Mesodermal cell (in vitro differentiated cells): ENCODE results near the gene TMEM139.

Source experiments
- H3K27ac ChIP-seq: 2 replicates; pipeline ENCODE4 v1.7.0; 2013; ENCODE audit warnings: mild to moderate bottlenecking, low read depth, low read length, moderate library complexity; ENCODE audit not compliant: severe bottlenecking
- H3K36me3 ChIP-seq: 2 replicates; pipeline ENCODE4 v1.7.1; 2013; ENCODE audit warnings: mild to moderate bottlenecking, low read length, moderate library complexity; ENCODE audit not compliant: control insufficient read depth, insufficient read depth
- H3K4me1 ChIP-seq: one replicate; pipeline ENCODE4 v1.7.1; 2013; ENCODE audit warnings: mild to moderate bottlenecking, low read length; ENCODE audit not compliant: insufficient read depth, control insufficient read depth, poor library complexity, severe bottlenecking
- H3K4me3 ChIP-seq: 2 replicates; pipeline ENCODE4 v1.7.0; 2013; ENCODE audit warnings: low read length, control low read depth, mild to moderate bottlenecking; ENCODE audit not compliant: insufficient read depth, poor library complexity, severe bottlenecking; ENCODE audit errors: extremely low read depth
- H3K9me3 ChIP-seq: 2 replicates; pipeline ENCODE4 v1.7.1; 2013; ENCODE audit warnings: mild to moderate bottlenecking, low read length, moderate library complexity; ENCODE audit not compliant: control insufficient read depth
- WGBS, 2 experiments: methylation state at CpG; one replicate each; pipeline ENCODE4 v1.1.5; 2013; ENCODE audit warnings: missing lambda C conversion rate in 2 of 2; ENCODE audit not compliant: insufficient coverage in 2 of 2; 5-methylcytosine and 5-hydroxymethylcytosine counted together

The TMEM139 gene

DNA sequence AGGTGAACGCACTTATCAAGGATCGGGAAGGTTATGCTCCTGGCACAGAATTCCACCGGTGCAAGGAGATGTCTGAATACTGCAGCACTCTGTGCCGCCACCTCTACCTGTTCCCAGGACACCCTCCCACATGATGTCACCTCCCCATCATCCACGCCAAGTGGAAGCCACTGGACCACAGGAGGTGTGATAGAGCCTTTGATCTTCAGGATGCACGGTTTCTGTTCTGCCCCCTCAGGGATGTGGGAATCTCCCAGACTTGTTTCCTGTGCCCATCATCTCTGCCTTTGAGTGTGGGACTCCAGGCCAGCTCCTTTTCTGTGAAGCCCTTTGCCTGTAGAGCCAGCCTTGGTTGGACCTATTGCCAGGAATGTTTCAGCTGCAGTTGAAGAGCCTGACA is 20.2 kb downstream of the TMEM139 start:
- Histone ChIP-seq H3K36me3 (peaks cover 95% of the 10 kb centered on the region), H3K9me3 (no peaks in the 10 kb centered on the region), H3K4me1 (no peaks in the 10 kb centered on the region), H3K27ac (no peak overlapping the region), H3K4me3 (no peak overlapping the region)
- 92 to 98% methylated on average over 6 of the region's 6 CpGs for WGBS, 2 experiments

DNA sequence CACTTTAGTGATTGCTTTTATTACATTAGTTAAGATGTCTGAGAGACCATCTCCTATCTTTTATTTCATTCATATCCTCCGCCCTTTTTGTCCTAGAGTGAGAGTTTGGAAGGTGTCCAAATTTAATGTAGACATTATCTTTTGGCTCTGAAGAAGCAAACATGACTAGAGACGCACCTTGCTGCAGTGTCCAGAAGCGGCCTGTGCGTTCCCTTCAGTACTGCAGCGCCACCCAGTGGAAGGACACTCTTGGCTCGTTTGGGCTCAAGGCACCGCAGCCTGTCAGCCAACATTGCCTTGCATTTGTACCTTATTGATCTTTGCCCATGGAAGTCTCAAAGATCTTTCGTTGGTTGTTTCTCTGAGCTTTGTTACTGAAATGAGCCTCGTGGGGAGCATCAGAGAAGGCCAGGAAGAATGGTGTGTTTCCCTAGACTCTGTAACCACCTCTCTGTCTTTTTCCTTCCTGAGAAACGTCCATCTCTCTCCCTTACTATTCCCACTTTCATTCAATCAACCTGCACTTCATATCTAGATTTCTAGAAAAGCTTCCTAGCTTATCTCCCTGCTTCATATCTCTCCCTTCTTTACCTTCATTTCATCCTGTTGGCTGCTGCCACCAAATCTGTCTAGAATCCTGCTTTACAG is 20.8 kb downstream of the TMEM139 start:
- WGBS, 2 experiments = 83 to 91% methylated on average over 7 to 9 of the region's 10 CpGs

DNA sequence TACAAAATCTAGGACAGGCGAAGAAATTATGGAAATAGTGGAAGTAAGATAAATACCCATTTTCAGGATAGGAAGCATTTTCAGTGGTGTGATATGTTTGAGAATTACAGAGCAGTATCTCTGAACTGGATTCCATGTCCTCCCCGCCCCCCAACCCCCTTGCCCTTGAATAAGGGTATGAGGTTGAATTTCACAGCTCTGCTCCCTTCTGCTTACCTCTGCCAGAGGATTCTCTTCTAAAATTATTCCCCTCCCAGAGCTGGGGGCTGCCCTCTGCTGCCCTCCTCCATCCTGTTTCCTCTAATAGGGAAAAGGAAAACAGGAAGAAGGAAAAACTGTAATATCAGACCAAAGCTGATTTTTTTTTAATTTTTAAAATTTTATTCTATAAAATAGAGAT is 23.9 kb downstream of the TMEM139 start:
- Histone ChIP-seq H3K4me1 (no peaks in the 10 kb centered on the region), H3K4me3 (no peak overlapping the region), H3K27ac (no peak overlapping the region), H3K36me3 (peaks cover 67% of the 10 kb centered on the region), H3K9me3 (no peaks in the 10 kb centered on the region)
- WGBS, 2 experiments = 100% methylated on average over 1 of the region's 2 CpGs; no CpG with 5 or more reads in 1 of the 2 experiments

More for the DNA sequence above, 20.8 kb downstream of the TMEM139 start:
- Histone ChIP-seq H3K4me1 (no peaks in the 10 kb centered on the region), H3K36me3 (peaks cover 94% of the 10 kb centered on the region), H3K27ac (no peak overlapping the region), H3K4me3 (no peak overlapping the region), H3K9me3 (no peaks in the 10 kb centered on the region)

DNA sequence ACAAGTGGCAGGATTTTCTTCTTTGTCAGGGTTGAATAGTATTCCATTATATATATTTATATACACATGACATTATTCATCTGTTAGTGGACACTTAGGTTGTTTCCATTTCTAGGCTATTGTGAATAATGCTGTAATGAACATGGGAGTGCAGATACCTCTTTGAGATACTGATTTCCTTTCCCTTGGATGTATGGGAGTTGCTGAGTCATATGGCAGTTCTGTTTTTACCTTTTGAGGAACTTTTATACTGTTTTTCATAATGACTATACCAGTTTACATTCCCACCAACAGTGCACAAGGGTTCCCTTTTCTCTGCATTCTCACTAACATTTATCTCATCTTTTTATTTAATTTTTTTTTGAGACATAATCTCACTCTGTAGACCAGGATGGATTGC is 29.4 kb downstream of the TMEM139 start:
- H3K4me3 ChIP-seq = no peak overlapping the region
- no peaks in the 10 kb centered on the region for H3K9me3 ChIP-seq

DNA sequence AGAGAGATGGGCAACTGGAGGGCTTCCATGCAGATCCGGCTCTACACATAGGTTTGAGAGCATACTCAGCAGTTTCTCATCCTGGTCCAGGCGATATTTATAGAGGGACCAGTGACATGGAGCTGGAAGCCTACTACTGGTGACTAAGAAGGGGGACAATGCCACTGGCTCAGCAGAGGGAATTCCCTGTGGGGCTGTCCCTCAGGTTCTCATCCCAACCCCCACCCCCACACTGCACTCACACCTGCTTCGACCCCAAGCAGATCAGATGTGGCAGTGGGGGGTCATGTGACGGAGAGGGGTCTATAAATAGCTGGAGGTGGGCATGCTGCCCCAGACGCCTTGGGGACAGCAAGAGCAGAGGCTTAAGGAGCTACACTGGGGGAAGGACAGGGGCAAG is 31.0 kb downstream of the TMEM139 start, which contains the start of gene CLCN1:
TSS of gene CLCN1 (plus strand) at position 336 of the 400 bp plus-strand sequence. CDS start 102 bp downstream, outside the sequence.
- Histone ChIP-seq H3K9me3 (no peaks in the 10 kb centered on the region), H3K4me1 (no peaks in the 10 kb centered on the region), H3K36me3 (peaks cover 3% of the 10 kb centered on the region), H3K27ac (no peak within 1 kb of the TSS), H3K4me3 (no peak within 1 kb of the TSS)
- 86% methylated on average over 4 of the region's 5 CpGs for WGBS, 2 experiments

More for the DNA sequence above, 29.4 kb downstream of the TMEM139 start:
- Histone ChIP-seq H3K36me3 (peaks cover 15% of the 10 kb centered on the region), H3K27ac (no peak overlapping the region), H3K4me1 (no peaks in the 10 kb centered on the region)

DNA sequence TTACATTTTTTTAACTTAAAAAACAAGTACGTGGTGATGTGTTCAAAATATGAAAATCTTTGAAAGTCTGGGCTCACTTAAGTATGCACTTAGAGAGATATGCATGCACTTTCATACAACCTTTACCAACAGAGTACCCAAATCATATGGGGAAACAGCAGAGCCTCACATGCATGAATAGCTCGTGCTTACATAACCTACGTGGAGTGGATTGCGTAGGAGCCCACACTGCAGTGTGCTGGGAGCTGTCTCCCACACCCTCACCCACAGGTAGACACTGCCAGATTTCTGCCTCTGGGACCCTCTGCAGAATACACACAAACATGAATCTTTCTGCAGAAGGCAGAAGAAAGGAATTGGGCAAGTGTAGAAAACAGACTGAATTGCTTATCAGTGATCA is 31.7 kb downstream of the TMEM139 start:
- peaks cover 3% of the 10 kb centered on the region for H3K36me3 ChIP-seq
- no peak overlapping the region for H3K4me3 ChIP-seq
- no peak overlapping the region for H3K27ac ChIP-seq
- whole genome bisulfite sequencing, 2 experiments = 93 to 100% methylated on average over 1 to 3 of the region's 4 CpGs
- H3K4me1 ChIP-seq = no peaks in the 10 kb centered on the region
- H3K9me3 ChIP-seq = no peaks in the 10 kb centered on the region

DNA sequence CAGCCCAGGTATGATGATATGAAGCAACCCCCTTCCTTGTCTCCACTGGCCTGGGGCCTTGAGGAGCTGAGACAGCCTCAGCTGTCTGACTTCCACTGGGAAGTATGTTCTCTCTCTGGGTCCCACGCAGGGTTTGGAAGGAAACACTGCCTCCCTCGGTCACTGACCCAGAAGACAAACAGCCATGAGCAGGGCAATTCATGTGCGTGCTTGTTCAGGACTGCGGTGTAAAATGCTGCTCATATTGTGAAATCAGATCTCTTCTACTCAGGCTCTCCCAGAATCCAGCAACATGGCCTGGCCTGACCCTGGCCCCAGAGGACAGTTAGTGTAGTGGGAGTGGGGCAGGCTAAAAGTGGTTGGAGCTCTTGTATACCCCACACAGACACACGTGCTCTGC is 33.9 kb downstream of the TMEM139 start:
- no peaks in the 10 kb centered on the region for H3K9me3 ChIP-seq
- no peaks in the 10 kb centered on the region for H3K4me1 ChIP-seq
- no peak overlapping the region for H3K27ac ChIP-seq
- H3K4me3 ChIP-seq = no peak overlapping the region
- H3K36me3 ChIP-seq = peaks cover under 1% of the 10 kb centered on the region
- WGBS, 2 experiments = 91 to 92% methylated on average over 4 to 5 of the region's 5 CpGs

DNA sequence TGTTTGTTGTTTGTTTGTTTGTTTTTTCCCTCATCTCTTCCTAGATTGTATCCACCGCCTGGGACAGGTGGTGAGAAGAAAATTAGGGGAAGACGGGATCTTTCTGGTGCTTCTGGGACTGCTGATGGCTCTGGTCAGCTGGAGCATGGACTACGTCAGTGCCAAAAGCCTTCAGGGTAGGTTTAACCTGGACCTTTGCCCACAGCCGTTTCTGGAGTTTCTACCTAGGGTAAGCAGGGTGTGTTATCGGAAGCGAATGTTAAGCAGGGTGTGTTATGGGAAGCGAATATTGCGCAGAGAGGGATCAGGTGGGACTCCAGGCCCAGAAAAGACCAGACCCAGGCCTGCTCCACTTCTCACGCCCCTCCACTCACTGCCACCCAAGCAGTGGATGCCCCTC is 35.9 kb downstream of the TMEM139 start:
- Histone ChIP-seq H3K36me3 (no peaks in the 10 kb centered on the region), H3K27ac (no peak overlapping the region), H3K9me3 (no peaks in the 10 kb centered on the region), H3K4me3 (no peak overlapping the region), H3K4me1 (peaks cover 6% of the 10 kb centered on the region)
- 77 to 81% methylated on average over 5 to 8 of the region's 9 CpGs for WGBS, 2 experiments

DNA sequence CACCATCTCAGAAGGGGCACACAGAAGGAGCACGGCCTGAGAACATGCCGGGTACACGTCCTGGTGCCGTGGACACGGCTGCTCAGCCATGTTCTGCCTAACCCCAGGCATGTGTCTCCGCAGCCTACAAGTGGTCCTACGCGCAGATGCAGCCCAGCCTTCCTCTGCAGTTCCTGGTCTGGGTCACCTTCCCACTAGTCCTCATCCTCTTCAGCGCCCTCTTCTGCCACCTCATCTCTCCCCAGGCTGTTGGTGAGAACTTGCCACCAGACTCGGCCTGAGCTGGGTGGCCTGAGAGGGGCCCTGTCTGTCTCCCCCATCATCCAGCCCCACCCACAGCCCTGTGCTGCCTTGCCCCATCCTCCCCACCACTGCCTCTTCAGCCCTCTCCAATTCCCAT is 36.5 kb downstream of the TMEM139 start:
- Histone ChIP-seq H3K4me3 (no peak overlapping the region), H3K36me3 (no peaks in the 10 kb centered on the region), H3K9me3 (no peaks in the 10 kb centered on the region), H3K4me1 (peaks cover 6% of the 10 kb centered on the region), H3K27ac (no peak overlapping the region)
- 86 to 88% methylated on average over 9 to 10 of the region's 10 CpGs for WGBS, 2 experiments

DNA sequence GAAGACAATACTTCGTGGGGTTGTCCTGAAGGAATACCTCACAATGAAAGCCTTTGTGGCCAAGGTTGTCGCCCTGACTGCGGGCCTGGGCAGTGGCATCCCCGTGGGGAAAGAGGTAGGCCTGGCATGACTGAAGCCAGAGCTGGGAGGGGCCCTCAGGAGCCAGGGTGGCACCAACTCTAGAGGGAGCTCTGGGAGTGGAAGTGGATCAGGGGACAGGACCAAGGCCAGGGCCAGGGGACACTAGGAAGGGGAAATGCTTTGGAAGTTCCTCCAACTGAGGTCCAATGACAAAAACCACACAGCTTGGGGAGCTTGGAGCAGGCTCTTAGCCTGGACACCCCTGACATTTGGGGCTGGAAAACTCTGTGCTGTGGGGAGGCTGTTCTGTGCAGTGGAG is 37.0 kb downstream of the TMEM139 start:
- WGBS, 2 experiments = 93 to 100% methylated on average over 4 of the region's 4 CpGs
- no peaks in the 10 kb centered on the region for H3K36me3 ChIP-seq

DNA sequence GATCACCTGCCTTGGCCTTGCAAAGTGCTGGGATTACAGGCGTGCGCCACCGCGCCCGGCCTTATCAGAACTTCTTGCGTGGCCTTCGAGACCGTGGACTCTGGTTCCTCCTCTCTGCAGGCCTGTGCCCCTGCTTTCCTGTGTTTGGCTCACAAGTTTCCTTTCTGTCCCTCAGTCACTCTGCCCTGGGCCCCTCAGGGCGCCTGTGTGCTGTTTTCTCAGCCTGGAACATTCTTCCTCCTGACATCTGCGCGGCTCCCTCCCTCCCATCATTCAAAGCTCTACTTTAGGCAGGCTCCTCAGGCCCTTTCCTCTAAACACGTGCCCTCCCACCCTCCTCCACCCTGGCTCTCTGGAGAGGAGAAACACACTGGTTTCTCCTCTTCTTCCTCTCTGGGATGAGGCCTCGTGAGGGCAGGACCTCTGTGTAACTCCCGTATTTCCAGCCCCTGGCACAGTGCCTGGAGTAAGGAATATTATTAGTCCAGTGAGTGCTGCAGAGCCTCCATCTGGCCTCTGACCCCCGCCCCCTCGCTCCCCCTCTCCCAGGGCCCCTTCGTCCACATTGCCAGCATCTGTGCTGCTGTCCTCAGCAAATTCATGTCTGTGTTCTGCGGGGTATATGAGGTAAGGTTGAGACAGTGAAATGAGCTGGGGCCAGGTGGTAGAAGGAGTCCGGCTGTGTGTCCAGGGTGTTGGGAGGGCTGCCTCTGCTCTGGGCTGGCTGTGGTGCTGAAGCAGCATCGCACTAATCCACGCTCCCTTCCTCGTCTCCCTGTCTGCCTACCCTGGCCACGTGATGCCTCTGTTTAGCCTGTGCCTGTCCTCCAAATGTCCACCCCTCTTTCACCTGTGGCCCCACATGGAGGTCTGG is 38.2 kb downstream of the TMEM139 start:
- peaks cover 6% of the 10 kb centered on the region for H3K4me1 ChIP-seq
- no peaks in the 10 kb centered on the region for H3K36me3 ChIP-seq
- H3K4me3 ChIP-seq = no peak overlapping the region
- no peaks in the 10 kb centered on the region for H3K9me3 ChIP-seq
- no peak overlapping the region for H3K27ac ChIP-seq
- 90 to 94% methylated on average over 18 of the region's 23 CpGs for WGBS, 2 experiments

More for the DNA sequence above, 37.0 kb downstream of the TMEM139 start:
- H3K27ac ChIP-seq = no peak overlapping the region
- H3K9me3 ChIP-seq = no peaks in the 10 kb centered on the region
- H3K4me1 ChIP-seq = peaks cover 6% of the 10 kb centered on the region
- H3K4me3 ChIP-seq = no peak overlapping the region
